ENCODE measurements around the gene CACNG3.
"Not testable (repeated sequence)": the region's sequence is repeated elsewhere in the genome, so short reads cannot be mapped to it uniquely, and the experiment has no call there.

Gene CACNG3

GRCh38 chr16:24221219-24221618 lies 34.9 kb upstream of the CACNG3 start:
- no peak for TF ChIP-seq CTCF (IDR thresholded peaks at IDR 0.05; ENCODE audit: low read depth, low read length, missing control alignments)

GRCh38 chr16:24228514-24228913 lies 27.6 kb upstream of the CACNG3 start:
- no peak for TF ChIP-seq CTCF (IDR thresholded peaks at IDR 0.05; ENCODE audit: low read depth, low read length, missing control alignments)
- DNase-seq (ENCODE audit: low read depth) = no peak
- H3K4me3 ChIP-seq (ENCODE audit: low read depth, low read length) = no peak overlapping the region

More at GRCh38 chr16:24221219-24221618, 34.9 kb upstream of the CACNG3 start:
- H3K4me3 ChIP-seq (ENCODE audit: low read depth, low read length) = no peak overlapping the region
- no peak for DNase-seq (ENCODE audit: low read depth)

GRCh38 chr16:24232936-24233335 lies 23.2 kb upstream of the CACNG3 start:
- no peak for DNase-seq (ENCODE audit: low read depth)
- no peak overlapping the region for H3K4me3 ChIP-seq (ENCODE audit: low read depth, low read length)
- no peak for TF ChIP-seq CTCF (IDR thresholded peaks at IDR 0.05; ENCODE audit: low read depth, low read length, missing control alignments)

- DNase-seq (ENCODE audit: low read depth) = no peak
- no peak overlapping the region for H3K4me3 ChIP-seq (ENCODE audit: low read depth, low read length)
- no peak for TF ChIP-seq CTCF (IDR thresholded peaks at IDR 0.05; ENCODE audit: low read depth, low read length, missing control alignments)
Measured at GRCh38 chr16:24234737-24235136, 21.4 kb upstream of the CACNG3 start.

- no peak for TF ChIP-seq CTCF (IDR thresholded peaks at IDR 0.05; ENCODE audit: low read depth, low read length, missing control alignments)
- DNase-seq (ENCODE audit: low read depth) = no peak
- H3K4me3 ChIP-seq (ENCODE audit: low read depth, low read length) = no peak overlapping the region
Measured at GRCh38 chr16:24235806-24236205, 20.3 kb upstream of the CACNG3 start.

- DNase-seq (ENCODE audit: low read depth); H3K4me3 ChIP-seq (ENCODE audit: low read depth, low read length): not testable (repeated sequence)
Measured at GRCh38 chr16:24238846-24239245, 17.3 kb upstream of the CACNG3 start.

GRCh38 chr16:24246911-24247607 lies 9.1 kb upstream of the CACNG3 start:
- H3K4me3 ChIP-seq (ENCODE audit: low read depth, low read length) = no peak overlapping the region
- DNase-seq (ENCODE audit: low read depth) = no peak
- no peak for TF ChIP-seq CTCF (IDR thresholded peaks at IDR 0.05; ENCODE audit: low read depth, low read length, missing control alignments)

Measured in GM12864 (cell line).